ENCODE measurements around the gene TSPAN9. TPM values are rescaled to one million over a fixed set of nuclear protein-coding genes. Genes with fewer than 3 reads are reported as not detected.

The TSPAN9 gene
- total and polyA plus RNA-seq, 9 of the 15 experiments (the other 6 are each of a cell fraction or from before 2014, with no cell fraction given): 0.23 to 2.1 (median 0.60) TPM; not detected in 2

DNA sequence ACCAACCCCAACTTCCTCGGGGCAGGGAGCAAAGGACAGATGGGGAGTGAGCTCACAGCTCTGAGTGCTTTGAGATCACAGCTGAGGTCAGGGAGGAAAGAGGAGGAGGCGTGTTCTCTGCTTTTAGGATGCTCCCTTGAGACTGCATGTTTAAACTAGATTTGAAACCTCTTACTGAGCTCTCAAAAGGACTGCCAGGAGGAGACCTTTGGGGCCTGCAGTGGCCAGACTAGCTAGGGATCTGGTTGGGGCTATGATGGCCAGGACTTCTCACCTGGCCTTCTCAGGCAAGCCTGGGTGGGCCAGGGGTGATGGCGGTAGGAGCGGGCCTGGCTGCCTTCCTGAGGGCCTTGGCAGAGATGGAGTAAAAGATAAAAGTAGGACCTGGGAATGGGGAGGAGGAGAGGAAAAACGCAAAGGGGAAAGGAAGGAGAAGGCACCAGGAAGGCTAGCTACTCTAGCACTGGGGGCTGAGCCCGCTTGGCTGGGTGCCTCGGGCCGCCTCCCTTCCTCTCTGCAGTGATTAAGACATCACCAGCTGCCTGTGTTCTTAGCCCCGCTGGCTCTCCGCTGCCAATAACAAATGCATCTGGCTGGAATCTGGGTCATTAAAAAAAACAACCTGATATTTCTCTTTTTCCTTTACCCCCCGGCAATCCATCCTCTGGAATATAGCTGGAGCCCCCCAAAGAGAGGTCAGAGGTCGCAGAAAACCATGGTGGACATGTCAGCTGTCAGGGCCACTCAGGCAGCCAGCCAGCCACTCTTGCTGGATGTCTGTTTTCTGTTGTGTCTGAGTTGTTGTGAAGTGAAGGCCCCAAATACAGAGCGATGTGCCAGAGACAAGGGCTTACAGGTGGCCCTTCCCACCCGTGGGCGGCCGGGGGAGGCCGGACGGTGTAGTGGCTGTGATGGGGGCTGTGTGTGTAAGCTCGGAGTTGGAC, 141.3 kb downstream of the TSPAN9 start:
- Histone ChIP-seq H3K4me3 (no peak overlapping the region), H3K27me3 (ENCODE audit: control insufficient read depth in 2 of 2, insufficient read depth in 2 of 2, low read length in 2 of 2) (peaks cover 5 to 34% of the 10 kb centered on the region in 2 experiments; a peak in 4 of 5 replicates), H3K36me3 (ENCODE audit: control insufficient read depth, insufficient read depth, low read length) (no peaks in the 10 kb centered on the region), H2AFZ (ENCODE audit: low read depth, low read length) (no peak overlapping the region), H3K4me2 (ENCODE audit: insufficient read depth, low read length) (no peak overlapping the region), H3K9ac (ENCODE audit: insufficient read depth in 1 of 2, low read depth in 2 of 2, low read length in 2 of 2) (no peak overlapping the region), H3K79me2 (ENCODE audit: control insufficient read depth, insufficient read depth, low read length) (no peaks in the 10 kb centered on the region), H3K4me1 (replicated peaks in 1 of 2; ENCODE audit: control insufficient read depth in 2 of 2, insufficient read depth in 2 of 2, low read length in 2 of 2) (no peaks in the 10 kb centered on the region), H3K27ac (ENCODE audit: extremely low read depth, low read depth, low read length) (no peak overlapping the region), H4K20me1 (replicated peaks; ENCODE audit: control insufficient read depth, insufficient read depth, low read length) (no peaks in the 10 kb centered on the region; the same call in 1 of the 2 replicates), H3K9me3 (replicated peaks; ENCODE audit: control insufficient read depth, insufficient read depth, low read depth, low read length) (no peaks in the 10 kb centered on the region), H3K9me1 (ENCODE audit: control insufficient read depth, insufficient read depth, low read length) (no peaks in the 10 kb centered on the region)
- no peak for ATAC-seq
- no peak for FAIRE-seq
- ChIA-PET POLR2A (no interaction called here), CTCF (ENCODE audit: low intra/inter-chr PET ratio) (no interaction called here)
- no peak for DNase-seq (ENCODE audit: extremely low read depth in 1 of 4, low spot score in 3 of 4)
- BruUV-seq (replicated peaks): no TSS peak
- whole genome bisulfite sequencing (ENCODE audit: insufficient coverage, low coverage, missing lambda C conversion rate): 2% methylated on average over 13 of the region's 19 CpGs
- intact Hi-C loops (cut with micrococcal nuclease) (no loop called here), in situ Hi-C loops (cut with MboI) (no loop called here)
- no peak for TF ChIP-seq ZNF445 (CRISPR knock-in tag; IDR thresholded peaks at IDR 0.05; ENCODE audit: low read depth)
- no peak for TF ChIP-seq CBX5 (IDR thresholded peaks at IDR 0.05; ENCODE audit: borderline replicate concordance, low read depth)
- no peak for TF ChIP-seq HSF4 (CRISPR knock-in tag; IDR thresholded peaks at IDR 0.05; ENCODE audit: borderline replicate concordance)
- TF ChIP-seq ZKSCAN3 (CRISPR knock-in tag; IDR thresholded peaks at IDR 0.05): no peak
- no peak for TF ChIP-seq ZNF431 (CRISPR knock-in tag; IDR thresholded peaks at IDR 0.05)
- TF ChIP-seq BCOR (IDR thresholded peaks at IDR 0.05): no peak
- TF ChIP-seq MTA2 (IDR thresholded peaks at IDR 0.05; ENCODE audit: low read depth): no peak
- no peak for TF ChIP-seq NR2F6 (CRISPR knock-in tag; IDR thresholded peaks at IDR 0.05)
- TF ChIP-seq, protein P1, sequence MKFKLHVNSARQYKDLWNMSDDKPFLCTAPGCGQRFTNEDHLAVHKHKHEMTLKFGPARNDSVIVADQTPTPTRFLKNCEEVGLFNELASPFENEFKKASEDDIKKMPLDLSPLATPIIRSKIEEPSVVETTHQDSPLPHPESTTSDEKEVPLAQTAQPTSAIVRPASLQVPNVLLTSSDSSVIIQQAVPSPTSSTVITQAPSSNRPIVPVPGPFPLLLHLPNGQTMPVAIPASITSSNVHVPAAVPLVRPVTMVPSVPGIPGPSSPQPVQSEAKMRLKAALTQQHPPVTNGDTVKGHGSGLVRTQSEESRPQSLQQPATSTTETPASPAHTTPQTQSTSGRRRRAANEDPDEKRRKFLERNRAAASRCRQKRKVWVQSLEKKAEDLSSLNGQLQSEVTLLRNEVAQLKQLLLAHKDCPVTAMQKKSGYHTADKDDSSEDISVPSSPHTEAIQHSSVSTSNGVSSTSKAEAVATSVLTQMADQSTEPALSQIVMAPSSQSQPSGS (CRISPR knock-in tag; IDR thresholded peaks at IDR 0.05): no peak
- no peak for TF ChIP-seq SRSF9 (IDR thresholded peaks at IDR 0.05; ENCODE audit: borderline replicate concordance, low read depth, low read length)

Measured in K562 (cell line).